Astrocyte (in vitro differentiated cells and primary cell): ENCODE measurements around the gene TFF2. TPM values are rescaled to one million over a fixed set of nuclear protein-coding genes. Genes with fewer than 3 reads are reported as not detected.
A peak's percentile ranks its signal among the peaks of the same experiment; 100 is the strongest.

ENCODE experiments used
- DNase-seq: peaks from one replicate; pipeline ENCODE4 v3.0.0-alpha.2; 2010; ENCODE audit warnings: low read depth
- FAIRE-seq: peaks from 2 replicates; lab custom pipeline; 2011; peaks lifted over from hg19 to GRCh38; lab: Jason Lieb, UNC
- H2AFZ ChIP-seq: 2 replicates; pipeline ENCODE4 v1.6.0; 2012; ENCODE audit warnings: low read depth, low read length, inconsistent platforms
- H3K27ac ChIP-seq: 2 replicates; pipeline ENCODE4 v1.5.1; 2011; ENCODE audit warnings: low read depth, low read length, inconsistent platforms
- H3K27me3 ChIP-seq: 2 replicates; pipeline ENCODE4 v1.6.0; 2011; ENCODE audit warnings: low read length, inconsistent platforms; ENCODE audit not compliant: insufficient read depth
- H3K36me3 ChIP-seq: 2 replicates; pipeline ENCODE4 v1.5.1; 2011; ENCODE audit warnings: low read length, inconsistent platforms; ENCODE audit not compliant: insufficient read depth
- H3K4me1 ChIP-seq: 2 replicates; pipeline ENCODE4 v1.5.1; 2011; ENCODE audit warnings: low read length, inconsistent platforms; ENCODE audit not compliant: insufficient read depth
- H3K4me2 ChIP-seq: 2 replicates; pipeline ENCODE4 v1.6.0; 2012; ENCODE audit warnings: low read length, inconsistent platforms
- H3K4me3 ChIP-seq: 2 replicates; pipeline ENCODE4 v1.5.1; 2011; ENCODE audit warnings: low read depth, mild to moderate bottlenecking, low read length, inconsistent platforms; ENCODE audit not compliant: insufficient read depth
- H3K79me2 ChIP-seq: 2 replicates; pipeline ENCODE4 v1.6.0; 2012; ENCODE audit warnings: mild to moderate bottlenecking, low read length, inconsistent platforms; ENCODE audit not compliant: insufficient read depth
- H3K9ac ChIP-seq: 2 replicates; pipeline ENCODE4 v1.6.0; 2012; ENCODE audit warnings: mild to moderate bottlenecking, low read length, inconsistent platforms
- H3K9me3 ChIP-seq: 2 replicates; pipeline ENCODE4 v1.5.1; 2012; ENCODE audit warnings: low read depth, mild to moderate bottlenecking, low read length, inconsistent platforms; ENCODE audit not compliant: insufficient read depth
- H4K20me1 ChIP-seq: 2 replicates; pipeline ENCODE4 v1.6.0; 2012; ENCODE audit warnings: low read length, inconsistent platforms; ENCODE audit not compliant: insufficient read depth
- H3K27ac Mint-ChIP-seq: one replicate; pipeline ENCODE4 v1.8.0; 2021; ENCODE audit warnings: mild to moderate bottlenecking, mixed read lengths; ENCODE audit not compliant: unreplicated experiment
- H3K27me3 Mint-ChIP-seq: one replicate; pipeline ENCODE4 v1.8.0; 2021; ENCODE audit warnings: low read depth, mixed read lengths; ENCODE audit not compliant: unreplicated experiment
- H3K36me3 Mint-ChIP-seq: one replicate; pipeline ENCODE4 v1.8.0; 2021; ENCODE audit warnings: low read depth, mixed read lengths; ENCODE audit not compliant: unreplicated experiment
- H3K4me1 Mint-ChIP-seq: one replicate; pipeline ENCODE4 v1.8.0; 2021; ENCODE audit warnings: low read depth, mixed read lengths; ENCODE audit not compliant: unreplicated experiment
- H3K4me3 Mint-ChIP-seq: one replicate; pipeline ENCODE4 v1.8.0; 2021; ENCODE audit warnings: mild to moderate bottlenecking, moderate library complexity, mixed read lengths; ENCODE audit not compliant: unreplicated experiment
- H3K9me3 Mint-ChIP-seq: one replicate; pipeline ENCODE4 v1.8.0; 2021; ENCODE audit warnings: mild to moderate bottlenecking, mixed read lengths; ENCODE audit not compliant: unreplicated experiment
- CTCF ChIP-seq: IDR thresholded peaks from 2 replicates; pipeline ENCODE4 v1.5.1; 2011; ENCODE audit warnings: low read depth, mild to moderate bottlenecking, inconsistent platforms, low read length, moderate library complexity; ENCODE audit not compliant: insufficient read depth
- EZH2 ChIP-seq: IDR thresholded peaks from 2 replicates; pipeline ENCODE4 v1.6.1; 2012; ENCODE audit warnings: mild to moderate bottlenecking, low read length, inconsistent platforms; ENCODE audit not compliant: insufficient read depth
- total RNA-seq: library from RNA; stranded (reverse); gene quantifications from 2 replicates; pipeline ENCODE4 v1.2.1, GENCODE V29; 2021

Gene TFF2
- total RNA-seq, 1 donor from 2014 or later: not detected

DNA sequence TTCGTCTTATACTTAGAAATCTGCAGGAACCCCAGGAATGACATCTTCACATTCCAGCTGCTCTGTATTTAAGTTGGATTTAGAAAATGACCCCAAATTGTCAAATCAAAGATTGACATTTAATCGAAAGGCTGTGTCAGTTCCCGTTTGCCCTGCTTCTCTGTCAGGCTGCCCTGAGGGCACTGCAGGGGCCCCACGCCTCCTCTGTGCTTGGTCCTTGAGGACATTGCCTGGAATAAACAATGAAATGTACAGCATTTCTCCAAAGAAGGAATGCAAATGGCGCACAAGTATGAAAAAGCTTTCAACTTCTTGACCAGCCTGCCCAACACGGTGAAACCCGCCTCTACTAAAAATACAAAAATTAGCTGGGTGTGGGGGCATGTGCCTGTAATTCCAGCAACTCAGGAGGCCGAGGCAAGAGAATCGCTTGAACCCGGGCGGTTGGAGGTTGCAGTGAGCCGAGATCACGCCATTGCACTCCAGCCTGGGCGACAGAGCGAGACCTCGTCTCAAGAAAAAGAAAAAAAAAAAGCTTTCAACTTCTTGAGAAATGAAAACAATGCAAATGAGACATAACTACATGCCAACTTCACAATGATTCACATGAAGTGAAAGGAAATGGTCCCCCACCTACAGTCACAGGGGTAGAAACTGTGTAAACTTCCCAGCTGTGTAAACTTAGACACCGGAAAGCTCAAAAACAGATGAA is 42.1 kb upstream of the TFF2 start:
- no peak for FAIRE-seq
- Histone ChIP-seq H3K4me1 (no peaks in the 10 kb centered on the region), H3K4me2 (peak overlapping the region; percentile 36), H3K9ac (no peak overlapping the region), H3K9me3 (no peaks in the 10 kb centered on the region), H4K20me1 (no peaks in the 10 kb centered on the region), H3K27ac (no peak overlapping the region), H3K27me3 (peaks cover 6% of the 10 kb centered on the region), H3K36me3 (no peaks in the 10 kb centered on the region), H3K79me2 (no peaks in the 10 kb centered on the region), H2AFZ (no peak overlapping the region), H3K4me3 (no peak overlapping the region)
- Mint-ChIP-seq H3K36me3 (peaks cover 1% of the 10 kb centered on the region), H3K4me3 (no peak overlapping the region), H3K27me3 (peaks cover 16% of the 10 kb centered on the region), H3K4me1 (peaks cover 4% of the 10 kb centered on the region), H3K9me3 (peaks cover 2% of the 10 kb centered on the region), H3K27ac (no peak overlapping the region)
- TF ChIP-seq EZH2 (no peak), CTCF (no peak)
- no peak for DNase-seq

GRCh38 chr21:42391297-42391696 is 40.5 kb upstream of the TFF2 start:
- FAIRE-seq (no peak), DNase-seq (no peak)
- no peaks in the 10 kb centered on the region for H3K9me3 ChIP-seq
- H2AFZ ChIP-seq: no peak overlapping the region
- no peaks in the 10 kb centered on the region for H4K20me1 ChIP-seq
- no peak overlapping the region for H3K27ac Mint-ChIP-seq
- peaks cover 1% of the 10 kb centered on the region for H3K36me3 Mint-ChIP-seq
- H3K4me1 ChIP-seq: no peaks in the 10 kb centered on the region
- H3K4me3 Mint-ChIP-seq: no peak overlapping the region
- H3K79me2 ChIP-seq: no peaks in the 10 kb centered on the region
- no peaks in the 10 kb centered on the region for H3K36me3 ChIP-seq
- TF ChIP-seq CTCF: no peak
- no peak for TF ChIP-seq EZH2
- H3K9me3 Mint-ChIP-seq: peaks cover 2% of the 10 kb centered on the region
- H3K27me3 ChIP-seq: peaks cover 6% of the 10 kb centered on the region
- no peak overlapping the region for H3K27ac ChIP-seq
- peaks cover 11% of the 10 kb centered on the region for H3K4me1 Mint-ChIP-seq
- H3K4me3 ChIP-seq: no peak overlapping the region
- H3K4me2 ChIP-seq: no peak overlapping the region
- peaks cover 12% of the 10 kb centered on the region for H3K27me3 Mint-ChIP-seq
- H3K9ac ChIP-seq: no peak overlapping the region

- FAIRE-seq: no peak
These were observed 39.9 kb upstream of the TFF2 start for GRCh38 chr21:42390696-42391095.

More at GRCh38 chr21:42390696-42391095, 39.9 kb upstream of the TFF2 start:
- Histone ChIP-seq H3K27me3 (peaks cover 6% of the 10 kb centered on the region), H3K79me2 (no peaks in the 10 kb centered on the region), H4K20me1 (no peaks in the 10 kb centered on the region), H2AFZ (no peak overlapping the region), H3K9me3 (no peaks in the 10 kb centered on the region), H3K4me2 (no peak overlapping the region), H3K36me3 (no peaks in the 10 kb centered on the region), H3K4me1 (no peaks in the 10 kb centered on the region), H3K9ac (no peak overlapping the region), H3K27ac (no peak overlapping the region), H3K4me3 (no peak overlapping the region)
- Mint-ChIP-seq H3K4me1 (peaks cover 11% of the 10 kb centered on the region), H3K4me3 (no peak overlapping the region), H3K27ac (no peak overlapping the region), H3K9me3 (peaks cover 2% of the 10 kb centered on the region), H3K27me3 (peaks cover 12% of the 10 kb centered on the region), H3K36me3 (peaks cover 1% of the 10 kb centered on the region)
- DNase-seq: no peak
- no peak for TF ChIP-seq EZH2
- TF ChIP-seq CTCF: no peak
